T47D (cell line): ENCODE data around the gene PPRC1.

ENCODE experiments used
- DNase-seq, 2 experiments: peaks; one replicate each; pipeline versions ENCODE4 v3.0.0 to v3.0.0-alpha.2; 2011 to 2012; ENCODE audit warnings: low read depth in 1 of 2, low spot score in 1 of 2
- JUND ChIP-seq: IDR thresholded peaks from 2 replicates; pipeline ENCODE4 v1.6.1; 2012; ENCODE audit warnings: low read depth
- in situ Hi-C: cut with HindIII; loops from 2 replicates; pipeline ENCODE4 v1.10.0; 2016; ENCODE audit warnings: low sequenced_read_pairs, low pct_unique_long_range_greater_than_20kb

PPRC1 gene

GRCh38 chr10:102141583-102142107 is 8.8 kb downstream of the PPRC1 start:
- DNase-seq = no peak
- no peak for TF ChIP-seq JUND
- in situ Hi-C loops = no loop called here

GRCh38 chr10:102146971-102147428 is 14.2 kb downstream of the PPRC1 start:
- in situ Hi-C loops = no loop called here
- no peak for TF ChIP-seq JUND
- no peak for DNase-seq

- in situ Hi-C loops = no loop called here
- DNase-seq = no peak
- TF ChIP-seq JUND = no peak
Observed at GRCh38 chr10:102147561-102147960, 14.7 kb downstream of the PPRC1 start.

DNA sequence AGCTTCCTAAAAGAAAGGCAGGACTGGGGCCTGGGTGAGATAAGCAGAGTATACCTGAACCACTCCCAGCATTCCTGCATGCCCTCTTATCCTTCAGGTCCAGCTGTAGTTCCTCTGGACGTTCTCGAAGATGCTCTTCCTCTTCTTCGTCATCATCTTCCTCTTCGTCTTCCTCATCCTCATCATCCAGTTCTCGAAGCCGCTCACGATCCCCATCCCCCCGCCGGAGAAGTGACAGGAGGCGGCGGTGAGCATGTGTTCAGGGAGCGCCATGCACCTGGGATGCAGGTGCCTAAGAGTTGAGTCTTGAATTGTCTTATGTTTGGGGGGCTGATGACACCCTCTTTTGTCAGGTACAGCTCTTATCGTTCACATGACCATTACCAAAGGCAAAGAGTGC is 15.4 kb downstream of the PPRC1 start:
- in situ Hi-C loops = no loop called here
- TF ChIP-seq JUND = no peak
- no peak for DNase-seq

DNA sequence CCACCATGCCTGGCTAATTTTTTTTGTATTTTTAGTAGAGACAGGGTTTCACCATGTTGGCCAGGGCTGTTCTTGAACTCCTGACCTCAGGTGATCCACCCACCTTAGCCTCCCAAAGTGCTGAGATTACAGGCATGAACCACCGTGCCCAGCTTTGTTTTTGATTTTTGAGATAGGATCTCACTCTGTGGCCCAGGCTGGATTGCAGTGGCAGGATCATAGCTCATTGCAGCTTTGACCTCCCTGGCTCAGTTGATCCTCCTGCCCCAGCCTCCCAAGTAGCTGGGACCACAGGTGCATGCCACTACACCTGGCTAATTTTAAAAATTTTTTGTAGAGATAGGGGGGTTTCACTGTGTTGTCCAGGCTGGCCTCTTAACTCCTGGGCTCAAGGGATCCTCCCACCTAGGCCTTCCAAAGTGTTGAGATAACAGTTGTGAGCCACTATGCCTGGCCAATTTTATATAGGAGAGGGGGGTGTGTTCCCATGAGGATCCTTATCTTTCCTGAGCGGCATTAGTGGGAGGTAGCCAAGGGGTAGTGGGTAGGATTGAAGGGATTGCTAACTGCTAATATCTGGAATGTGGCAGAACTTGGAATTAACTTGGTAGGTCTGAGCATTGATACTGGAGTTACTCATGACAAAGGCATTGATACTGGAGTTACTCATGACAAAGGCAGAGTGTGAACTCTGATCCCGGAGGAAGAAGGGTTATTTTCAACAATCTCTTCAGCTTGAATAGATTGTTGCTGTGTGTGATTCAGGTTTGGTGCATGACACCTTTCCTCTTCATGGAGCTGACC is 18.3 kb downstream of the PPRC1 start:
- no peak for DNase-seq
- in situ Hi-C loops = no loop called here
- TF ChIP-seq JUND = no peak

- in situ Hi-C loops = no loop called here
- peak; percentile 91 to 100 for DNase-seq
- TF ChIP-seq JUND = 0 out of 2 replicates have a peak, but pooled peaks have one; percentile 30
Observed at GRCh38 chr10:102151774-102152544, 19.1 kb downstream of the PPRC1 start, which contains the start of gene NOLC1. TSS of gene NOLC1 (plus strand) at chr10:102152389. CDS start at chr10:102152411, 22 bp downstream.

GRCh38 chr10:102152545-102152890 is 19.7 kb downstream of the PPRC1 start:
- peak in 1 of 2 experiments; percentile 43 for DNase-seq
- in situ Hi-C loops = no loop called here
- no peak for TF ChIP-seq JUND

GRCh38 chr10:102153093-102153620 is 20.3 kb downstream of the PPRC1 start:
- TF ChIP-seq JUND = no peak
- in situ Hi-C loops = no loop called here
- no peak for DNase-seq

DNA sequence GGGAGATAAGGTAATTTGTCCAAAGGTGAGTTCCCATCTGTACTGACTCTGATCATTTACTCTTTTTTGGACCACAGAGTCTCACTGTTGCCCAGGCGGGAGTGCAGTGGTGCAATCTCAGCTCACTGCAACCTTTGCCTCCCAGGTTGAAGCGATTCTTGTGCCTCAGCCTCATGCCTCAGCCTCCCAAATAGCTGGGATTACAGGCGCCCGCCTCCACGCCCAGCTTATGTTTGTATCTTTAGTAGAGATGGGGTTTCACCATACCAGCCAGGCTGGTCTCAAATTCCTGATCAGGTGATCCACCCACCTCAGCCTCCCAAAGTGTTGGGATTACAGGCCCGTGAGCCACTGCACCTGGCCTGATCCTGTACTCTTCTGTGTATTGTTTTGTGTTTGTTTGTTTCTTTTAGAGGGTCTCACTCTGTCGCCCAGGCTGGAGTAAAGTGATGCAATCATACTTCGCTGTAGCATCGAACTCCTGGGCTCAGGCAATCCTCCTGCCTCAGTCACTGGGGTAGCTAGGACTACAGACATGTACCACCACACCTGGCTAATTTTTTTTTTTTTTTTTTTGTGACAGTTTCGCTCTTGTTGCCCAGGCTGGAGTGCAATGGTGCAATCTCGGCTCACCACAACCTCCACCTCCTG is 21.8 kb downstream of the PPRC1 start:
- in situ Hi-C loops = no loop called here
- TF ChIP-seq JUND = no peak
- no peak for DNase-seq

GRCh38 chr10:102157224-102157623 is 24.4 kb downstream of the PPRC1 start:
- DNase-seq = peak; percentile 47 to 83
- in situ Hi-C loops = no loop called here
- TF ChIP-seq JUND = no peak

GRCh38 chr10:102159051-102159597 is 26.3 kb downstream of the PPRC1 start:
- in situ Hi-C loops = no loop called here
- no peak for TF ChIP-seq JUND
- no peak for DNase-seq

- no peak for DNase-seq
- in situ Hi-C loops = no loop called here
- no peak for TF ChIP-seq JUND
Observed at GRCh38 chr10:102159831-102160230, 27.0 kb downstream of the PPRC1 start.
